Breast epithelium (tissue), 3 donors: ENCODE measurements around the gene CNTNAP3B.
"Not testable (repeated sequence)": the region's sequence is repeated elsewhere in the genome, so short reads cannot be mapped to it uniquely, and the experiment has no call there.

Source experiments
- POLR2AphosphoS5 ChIP-seq, 3 donors: sonication (generic); formaldehyde crosslinking; IDR thresholded peaks; one replicate each; pipeline ENCODE4 v1.6.1; 2017; ENCODE audit warnings: antibody characterized with exemption in 3 of 3
- TF ChIP-seq, protein P1 (sequence below), 3 donors: fragments of 450-650 bp; IDR thresholded peaks; one replicate each; pipeline ENCODE4 v1.5.1; 2016 to 2017; ENCODE audit warnings: antibody characterized with exemption in 3 of 3, mild to moderate bottlenecking in 3 of 3, moderate library complexity in 3 of 3

DNA sequence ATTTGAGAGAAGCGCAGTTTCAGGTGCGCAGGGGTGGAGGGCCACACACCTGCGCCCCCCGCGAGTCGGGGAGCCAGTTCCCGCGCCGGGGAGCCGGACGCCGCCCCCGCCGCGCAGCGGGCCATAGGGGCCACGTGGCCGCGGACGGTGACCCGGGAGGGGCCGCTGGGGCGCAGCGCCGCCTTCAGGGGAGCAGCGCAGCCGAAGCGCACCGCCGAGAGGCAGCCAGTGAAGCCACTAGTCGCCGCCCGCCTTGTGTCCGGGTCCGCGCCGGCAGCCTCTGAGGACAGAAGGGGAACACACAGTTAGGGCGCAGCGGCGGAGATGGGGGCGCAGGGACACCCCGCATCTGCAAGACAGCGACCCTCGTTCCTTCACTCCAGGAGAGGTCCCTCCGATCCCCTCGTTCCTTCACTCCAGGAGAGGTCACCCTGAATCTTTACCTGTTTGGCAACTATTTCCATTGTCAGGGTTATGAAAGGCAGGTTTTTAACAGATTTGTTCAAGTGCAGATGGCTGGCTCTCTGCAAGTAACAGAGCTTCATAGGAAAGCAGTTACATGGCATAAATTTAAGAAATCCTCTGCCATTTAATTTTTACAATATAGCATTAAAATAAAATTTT lies 230.4 kb downstream of the CNTNAP3B start:
- TF ChIP-seq, protein P1, sequence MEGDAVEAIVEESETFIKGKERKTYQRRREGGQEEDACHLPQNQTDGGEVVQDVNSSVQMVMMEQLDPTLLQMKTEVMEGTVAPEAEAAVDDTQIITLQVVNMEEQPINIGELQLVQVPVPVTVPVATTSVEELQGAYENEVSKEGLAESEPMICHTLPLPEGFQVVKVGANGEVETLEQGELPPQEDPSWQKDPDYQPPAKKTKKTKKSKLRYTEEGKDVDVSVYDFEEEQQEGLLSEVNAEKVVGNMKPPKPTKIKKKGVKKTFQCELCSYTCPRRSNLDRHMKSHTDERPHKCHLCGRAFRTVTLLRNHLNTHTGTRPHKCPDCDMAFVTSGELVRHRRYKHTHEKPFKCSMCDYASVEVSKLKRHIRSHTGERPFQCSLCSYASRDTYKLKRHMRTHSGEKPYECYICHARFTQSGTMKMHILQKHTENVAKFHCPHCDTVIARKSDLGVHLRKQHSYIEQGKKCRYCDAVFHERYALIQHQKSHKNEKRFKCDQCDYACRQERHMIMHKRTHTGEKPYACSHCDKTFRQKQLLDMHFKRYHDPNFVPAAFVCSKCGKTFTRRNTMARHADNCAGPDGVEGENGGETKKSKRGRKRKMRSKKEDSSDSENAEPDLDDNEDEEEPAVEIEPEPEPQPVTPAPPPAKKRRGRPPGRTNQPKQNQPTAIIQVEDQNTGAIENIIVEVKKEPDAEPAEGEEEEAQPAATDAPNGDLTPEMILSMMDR (IDR thresholded peaks at IDR 0.05) = not testable (repeated sequence)
- TF ChIP-seq POLR2AphosphoS5 (IDR thresholded peaks at IDR 0.05) = not testable (repeated sequence)
